Breast epithelium (tissue), 4 donors: Measurements from ENCODE around the gene OS9. TPM values are rescaled to one million over a fixed set of nuclear protein-coding genes. Genes with fewer than 3 reads are reported as not detected.

ENCODE experiments used
- DNase-seq, 2 donors: peaks; one replicate each; pipeline ENCODE4 v3.0.0-alpha.2; 2019; ENCODE audit warnings: low spot score in 2 of 2
- H3K27ac ChIP-seq, 2 donors: fragments of 200-600 bp; sonication (generic) in 1 of 2; one replicate each; pipeline ENCODE4 v1.5.1; 2016 to 2019; ENCODE audit warnings: mild to moderate bottlenecking in 1 of 2
- H3K27me3 ChIP-seq, 2 donors: fragments of 200-600 bp; sonication (generic) in 1 of 2; one replicate each; pipeline versions ENCODE4 v1.5.1 to v1.6.0; 2017 to 2019; ENCODE audit warnings: control low read depth in 1 of 2, mild to moderate bottlenecking in 1 of 2
- H3K36me3 ChIP-seq: fragments of 200-600 bp; one replicate; pipeline ENCODE4 v1.5.1; 2019
- H3K4me1 ChIP-seq, 2 donors: fragments of 200-600 bp; sonication (generic); one replicate each; pipeline ENCODE4 v1.5.1; 2016 to 2019; ENCODE audit warnings: control low read depth in 1 of 2
- H3K4me3 ChIP-seq, 3 donors: fragments of 200-600 bp; sonication (generic); 1 replicate in 2 of 3; 2 replicates in 1 of 3; pipeline ENCODE4 v1.5.1; 2016 to 2019; ENCODE audit warnings: mild to moderate bottlenecking in 3 of 3, moderate library complexity in 2 of 3
- H3K9me3 ChIP-seq, 2 donors: fragments of 200-600 bp; sonication (generic) in 1 of 2; one replicate each; pipeline ENCODE4 v1.5.1; 2016 to 2019; ENCODE audit warnings: control low read depth in 1 of 2
- POLR2A ChIP-seq: fragments of 450-650 bp; IDR thresholded peaks from one replicate; pipeline ENCODE4 v1.6.1; 2016; ENCODE audit warnings: antibody characterized with exemption, mild to moderate bottlenecking, moderate library complexity
- POLR2AphosphoS5 ChIP-seq, 3 donors: sonication (generic); formaldehyde crosslinking; IDR thresholded peaks; one replicate each; pipeline ENCODE4 v1.6.1; 2017; ENCODE audit warnings: antibody characterized with exemption in 3 of 3
- intact Hi-C: fragments of 100-400 bp; cut with DNase I; formaldehyde crosslinking; loops from one replicate; pipeline ENCODE4 v1.15.1; 2023; ENCODE audit warnings: low total_unique reads
- total RNA-seq, 3 donors: library from RNA; depleted of rRNA; stranded (reverse); fragments of >200 nt; gene quantifications; one replicate each; pipeline ENCODE4 v1.1.0, GENCODE V29; 2016
- TF ChIP-seq, protein P1 (sequence below), 3 donors: fragments of 450-650 bp; IDR thresholded peaks; one replicate each; pipeline ENCODE4 v1.5.1; 2016 to 2017; ENCODE audit warnings: antibody characterized with exemption in 3 of 3, mild to moderate bottlenecking in 3 of 3, moderate library complexity in 3 of 3

OS9 gene
- total RNA-seq, 3 donors from 2014 or later = 184 to 431 (median 213) TPM

DNA sequence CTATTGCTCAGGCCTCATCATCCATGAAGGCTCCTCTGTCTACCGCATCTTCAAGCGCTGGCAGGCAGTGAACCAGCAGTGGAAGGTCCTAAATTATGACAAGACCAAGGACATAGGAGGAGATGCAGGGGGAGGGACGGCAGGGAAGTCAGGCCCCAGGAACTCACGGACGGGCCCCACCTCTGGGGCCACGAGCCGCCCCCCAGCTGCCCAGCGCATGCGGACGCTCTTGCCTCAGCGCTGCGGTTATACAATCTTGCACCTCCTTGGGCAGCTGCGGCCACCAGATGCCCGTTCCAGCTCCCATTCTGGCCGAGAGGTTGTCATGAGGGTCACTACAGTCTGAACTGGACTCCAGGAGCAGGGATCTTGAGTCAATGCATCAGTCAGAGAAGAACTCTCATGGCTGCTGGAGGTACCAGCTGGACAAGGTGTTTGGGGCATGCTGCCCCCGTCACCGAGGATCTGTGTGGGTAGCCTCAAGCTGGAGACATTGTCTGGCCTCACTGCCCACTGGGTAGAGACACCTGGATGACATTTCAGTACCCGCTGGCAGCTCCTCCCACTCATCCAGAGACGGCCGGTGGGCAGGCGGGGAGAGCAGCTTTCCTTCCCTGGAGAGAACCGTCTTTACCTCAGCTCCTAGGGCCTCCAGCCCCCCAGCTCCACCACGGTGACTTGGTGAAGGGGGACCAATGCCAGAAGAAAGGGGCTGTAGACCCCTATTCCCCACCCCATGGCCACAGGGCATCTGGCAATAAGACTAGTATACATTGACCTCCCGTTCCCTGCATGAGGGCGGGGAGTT is 64.8 kb downstream of the OS9 start:
- intact Hi-C loops = no loop called here
- Histone ChIP-seq H3K27ac (no peak overlapping the region), H3K4me3 (no peak overlapping the region), H3K9me3 (no peaks in the 10 kb centered on the region), H3K36me3 (no peaks in the 10 kb centered on the region), H3K4me1 (peaks cover 0 to 6% of the 10 kb centered on the region in 2 donors), H3K27me3 (peaks cover 0 to 5% of the 10 kb centered on the region in 2 donors)
- no peak for DNase-seq
- TF ChIP-seq POLR2AphosphoS5 (IDR thresholded peaks at IDR 0.05) (no peak), POLR2A (no peak)
- TF ChIP-seq, protein P1, sequence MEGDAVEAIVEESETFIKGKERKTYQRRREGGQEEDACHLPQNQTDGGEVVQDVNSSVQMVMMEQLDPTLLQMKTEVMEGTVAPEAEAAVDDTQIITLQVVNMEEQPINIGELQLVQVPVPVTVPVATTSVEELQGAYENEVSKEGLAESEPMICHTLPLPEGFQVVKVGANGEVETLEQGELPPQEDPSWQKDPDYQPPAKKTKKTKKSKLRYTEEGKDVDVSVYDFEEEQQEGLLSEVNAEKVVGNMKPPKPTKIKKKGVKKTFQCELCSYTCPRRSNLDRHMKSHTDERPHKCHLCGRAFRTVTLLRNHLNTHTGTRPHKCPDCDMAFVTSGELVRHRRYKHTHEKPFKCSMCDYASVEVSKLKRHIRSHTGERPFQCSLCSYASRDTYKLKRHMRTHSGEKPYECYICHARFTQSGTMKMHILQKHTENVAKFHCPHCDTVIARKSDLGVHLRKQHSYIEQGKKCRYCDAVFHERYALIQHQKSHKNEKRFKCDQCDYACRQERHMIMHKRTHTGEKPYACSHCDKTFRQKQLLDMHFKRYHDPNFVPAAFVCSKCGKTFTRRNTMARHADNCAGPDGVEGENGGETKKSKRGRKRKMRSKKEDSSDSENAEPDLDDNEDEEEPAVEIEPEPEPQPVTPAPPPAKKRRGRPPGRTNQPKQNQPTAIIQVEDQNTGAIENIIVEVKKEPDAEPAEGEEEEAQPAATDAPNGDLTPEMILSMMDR (IDR thresholded peaks at IDR 0.05) = no peak

DNA sequence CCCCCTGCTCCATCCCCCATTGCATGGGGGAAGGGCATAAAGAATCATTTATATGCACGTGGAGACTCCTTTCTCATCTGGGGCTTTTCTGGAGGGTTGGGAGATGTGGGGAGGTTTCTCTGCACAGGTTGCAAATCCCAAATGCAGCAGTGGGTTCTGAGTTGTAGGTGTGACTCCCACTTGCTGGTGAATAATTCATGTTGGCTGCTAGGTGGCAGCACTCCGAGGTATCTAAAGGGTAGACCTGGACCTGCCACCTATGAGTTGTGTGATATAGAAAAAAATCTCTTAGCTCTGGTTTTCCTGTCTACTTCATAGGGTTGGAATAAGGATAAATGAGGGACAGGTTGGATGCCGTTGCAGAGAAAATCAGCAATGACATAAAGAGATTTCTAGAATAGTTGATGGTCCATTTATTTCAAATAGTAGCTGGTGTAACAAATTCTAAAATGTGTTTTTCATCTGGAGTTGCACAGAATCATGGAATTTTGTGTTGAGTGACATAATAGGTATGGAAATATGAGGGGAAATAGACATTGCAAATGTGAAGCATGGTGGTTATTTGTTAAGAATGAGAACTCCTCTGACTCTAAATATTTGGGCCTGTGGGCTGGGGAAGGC is 65.5 kb downstream of the OS9 start:
- no peaks in the 10 kb centered on the region for H3K36me3 ChIP-seq
- intact Hi-C loops = no loop called here
- peaks cover 0 to 9% of the 10 kb centered on the region in 2 donors for H3K27me3 ChIP-seq
- H3K27ac ChIP-seq = no peak overlapping the region
- H3K4me3 ChIP-seq = no peak overlapping the region
- no peaks in the 10 kb centered on the region for H3K9me3 ChIP-seq
- TF ChIP-seq POLR2A = no peak
- TF ChIP-seq, protein P1 (IDR thresholded peaks at IDR 0.05) = peak in 2 of 3 donors; percentile 28 to 43
- TF ChIP-seq POLR2AphosphoS5 (IDR thresholded peaks at IDR 0.05) = no peak
- H3K4me1 ChIP-seq = peaks cover 0 to 6% of the 10 kb centered on the region in 2 donors
- DNase-seq = no peak

DNA sequence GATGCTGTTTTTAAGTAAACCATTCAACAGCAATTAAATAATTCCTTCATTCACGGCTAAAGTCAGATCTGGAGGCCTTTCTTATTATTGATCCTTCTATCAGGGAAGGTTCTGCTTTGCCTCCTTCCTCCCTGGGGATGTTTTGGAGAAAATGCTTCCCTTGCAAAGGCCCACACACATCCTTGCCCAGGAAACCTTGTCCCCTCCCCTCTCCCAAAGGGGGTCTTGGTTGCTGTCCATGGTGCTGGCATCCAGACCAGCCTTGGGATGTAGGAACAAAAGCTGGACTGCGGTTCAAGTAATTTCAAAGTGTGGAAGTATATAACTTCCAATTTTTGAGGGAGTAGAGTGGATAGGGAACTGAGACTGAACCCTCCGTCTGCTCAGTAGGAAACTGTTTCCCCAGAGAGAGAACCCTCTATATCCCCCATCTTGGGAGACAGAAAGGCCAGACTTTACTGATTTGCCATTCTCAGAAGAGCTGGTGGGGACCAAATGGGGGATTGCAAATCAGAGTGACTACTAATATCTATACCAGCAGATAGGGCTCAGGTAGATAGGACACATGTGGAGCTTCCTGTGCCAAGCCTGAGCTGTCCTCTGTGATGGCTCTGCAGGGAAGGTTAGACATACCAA is 66.5 kb downstream of the OS9 start:
- no peak for DNase-seq
- intact Hi-C loops = no loop called here
- no peak overlapping the region for H3K27ac ChIP-seq
- peaks cover 0 to 18% of the 10 kb centered on the region in 2 donors for H3K27me3 ChIP-seq
- no peaks in the 10 kb centered on the region for H3K36me3 ChIP-seq
- TF ChIP-seq POLR2A = no peak
- TF ChIP-seq, protein P1 (IDR thresholded peaks at IDR 0.05) = no peak
- no peaks in the 10 kb centered on the region for H3K9me3 ChIP-seq
- H3K4me3 ChIP-seq = no peak overlapping the region
- peaks cover 0 to 6% of the 10 kb centered on the region in 2 donors for H3K4me1 ChIP-seq

DNA sequence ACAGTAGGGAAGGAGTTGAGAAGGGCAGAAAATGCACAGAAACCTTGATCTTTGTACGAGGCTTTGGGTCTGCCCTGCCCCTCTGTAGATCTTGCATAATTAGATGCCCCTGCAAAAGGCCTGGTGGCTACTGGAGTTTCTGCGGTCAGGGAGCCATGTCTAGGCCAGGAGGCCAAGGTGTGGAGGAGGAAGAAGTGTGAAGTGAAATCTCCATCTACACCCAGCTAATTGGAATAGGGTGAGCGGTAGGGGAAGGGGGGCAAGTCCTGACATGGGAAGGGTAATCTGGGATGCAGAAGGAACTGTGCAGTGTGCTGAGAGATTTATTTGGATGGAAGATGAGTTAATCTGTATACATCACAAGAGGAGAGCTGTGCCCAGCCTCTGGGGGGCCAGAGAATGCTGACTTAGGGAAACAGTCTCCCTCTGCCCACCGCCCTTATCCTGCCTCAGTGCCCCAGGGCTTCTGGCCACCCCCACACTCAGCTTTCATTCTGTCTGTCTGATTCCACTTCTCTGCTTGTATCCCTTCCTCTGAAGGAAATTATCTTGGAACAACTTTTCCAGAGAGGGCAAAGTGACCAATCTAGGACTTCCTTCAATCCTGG is 67.6 kb downstream of the OS9 start:
- TF ChIP-seq POLR2A (no peak), POLR2AphosphoS5 (IDR thresholded peaks at IDR 0.05) (no peak)
- TF ChIP-seq, protein P1 (IDR thresholded peaks at IDR 0.05) = no peak
- H3K36me3 ChIP-seq = no peaks in the 10 kb centered on the region
- H3K9me3 ChIP-seq = no peaks in the 10 kb centered on the region
- no peak overlapping the region for H3K4me3 ChIP-seq
- H3K27ac ChIP-seq = no peak overlapping the region
- intact Hi-C loops = no loop called here
- H3K27me3 ChIP-seq = peaks cover 0 to 25% of the 10 kb centered on the region in 2 donors
- H3K4me1 ChIP-seq = peaks cover 0 to 4% of the 10 kb centered on the region in 2 donors
- no peak for DNase-seq
